Measurements from ENCODE around the gene KLHL29. TPM values are rescaled to one million over a fixed set of nuclear protein-coding genes. Genes with fewer than 3 reads are reported as not detected.

Gene KLHL29
- total RNA-seq, 1 experiment from 2014 or later: 7.7 TPM

DNA sequence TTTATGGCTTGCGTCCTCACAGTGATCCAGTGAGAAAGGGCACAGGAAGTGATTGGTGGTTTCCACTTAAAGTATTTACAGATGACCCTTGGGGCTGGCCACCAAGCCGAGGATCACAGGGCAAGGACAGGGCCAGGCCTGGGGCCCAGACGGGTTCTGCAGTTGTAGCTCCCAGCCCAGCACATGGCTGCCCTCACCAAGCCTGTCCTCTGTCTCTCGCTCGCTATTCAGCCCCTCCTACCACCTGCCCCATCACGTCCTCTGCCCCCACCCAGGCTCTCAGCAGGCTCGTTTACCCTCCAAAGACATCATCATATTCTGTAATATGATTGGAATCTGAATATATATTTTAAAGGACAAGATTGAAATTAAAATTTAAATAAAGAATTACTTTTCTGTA lies 246.0 kb downstream of the KLHL29 start:
- DNase-seq (ENCODE audit: low read depth, low spot score) (no peak), ATAC-seq (no peak)
- no TSS peak for BruUV-seq (replicated peaks)
- H3K9me3 ChIP-seq (ENCODE audit: control insufficient read depth, insufficient read depth, low read depth, low read length): no peaks in the 10 kb centered on the region
- H3K27ac ChIP-seq (ENCODE audit: low read length): no peak overlapping the region
- ChIA-PET POLR2A (no interaction called here), CTCF (no interaction called here)
- H3K4me3 ChIP-seq (ENCODE audit: low read depth in 2 of 2, low read length in 2 of 2): no peak overlapping the region
- in situ Hi-C loops (cut with HindIII; ENCODE audit: low pct_unique_long_range_greater_than_20kb, low sequenced_read_pairs): no loop called here
- intact Hi-C loops (cut with micrococcal nuclease; ENCODE audit: unreplicated experiment): no loop called here
- H3K27me3 ChIP-seq (ENCODE audit: control insufficient read depth, insufficient read depth, low read length): no peaks in the 10 kb centered on the region
- TF ChIP-seq, protein P1, sequence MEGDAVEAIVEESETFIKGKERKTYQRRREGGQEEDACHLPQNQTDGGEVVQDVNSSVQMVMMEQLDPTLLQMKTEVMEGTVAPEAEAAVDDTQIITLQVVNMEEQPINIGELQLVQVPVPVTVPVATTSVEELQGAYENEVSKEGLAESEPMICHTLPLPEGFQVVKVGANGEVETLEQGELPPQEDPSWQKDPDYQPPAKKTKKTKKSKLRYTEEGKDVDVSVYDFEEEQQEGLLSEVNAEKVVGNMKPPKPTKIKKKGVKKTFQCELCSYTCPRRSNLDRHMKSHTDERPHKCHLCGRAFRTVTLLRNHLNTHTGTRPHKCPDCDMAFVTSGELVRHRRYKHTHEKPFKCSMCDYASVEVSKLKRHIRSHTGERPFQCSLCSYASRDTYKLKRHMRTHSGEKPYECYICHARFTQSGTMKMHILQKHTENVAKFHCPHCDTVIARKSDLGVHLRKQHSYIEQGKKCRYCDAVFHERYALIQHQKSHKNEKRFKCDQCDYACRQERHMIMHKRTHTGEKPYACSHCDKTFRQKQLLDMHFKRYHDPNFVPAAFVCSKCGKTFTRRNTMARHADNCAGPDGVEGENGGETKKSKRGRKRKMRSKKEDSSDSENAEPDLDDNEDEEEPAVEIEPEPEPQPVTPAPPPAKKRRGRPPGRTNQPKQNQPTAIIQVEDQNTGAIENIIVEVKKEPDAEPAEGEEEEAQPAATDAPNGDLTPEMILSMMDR (IDR thresholded peaks at IDR 0.05): no peak
- TF ChIP-seq SIN3A (IDR thresholded peaks at IDR 0.05; ENCODE audit: borderline replicate concordance, insufficient read depth, low read depth, low read length): no peak
- TF ChIP-seq POLR2AphosphoS5 (IDR thresholded peaks at IDR 0.05; ENCODE audit: low read depth, low read length): no peak
- TF ChIP-seq, protein P2, sequence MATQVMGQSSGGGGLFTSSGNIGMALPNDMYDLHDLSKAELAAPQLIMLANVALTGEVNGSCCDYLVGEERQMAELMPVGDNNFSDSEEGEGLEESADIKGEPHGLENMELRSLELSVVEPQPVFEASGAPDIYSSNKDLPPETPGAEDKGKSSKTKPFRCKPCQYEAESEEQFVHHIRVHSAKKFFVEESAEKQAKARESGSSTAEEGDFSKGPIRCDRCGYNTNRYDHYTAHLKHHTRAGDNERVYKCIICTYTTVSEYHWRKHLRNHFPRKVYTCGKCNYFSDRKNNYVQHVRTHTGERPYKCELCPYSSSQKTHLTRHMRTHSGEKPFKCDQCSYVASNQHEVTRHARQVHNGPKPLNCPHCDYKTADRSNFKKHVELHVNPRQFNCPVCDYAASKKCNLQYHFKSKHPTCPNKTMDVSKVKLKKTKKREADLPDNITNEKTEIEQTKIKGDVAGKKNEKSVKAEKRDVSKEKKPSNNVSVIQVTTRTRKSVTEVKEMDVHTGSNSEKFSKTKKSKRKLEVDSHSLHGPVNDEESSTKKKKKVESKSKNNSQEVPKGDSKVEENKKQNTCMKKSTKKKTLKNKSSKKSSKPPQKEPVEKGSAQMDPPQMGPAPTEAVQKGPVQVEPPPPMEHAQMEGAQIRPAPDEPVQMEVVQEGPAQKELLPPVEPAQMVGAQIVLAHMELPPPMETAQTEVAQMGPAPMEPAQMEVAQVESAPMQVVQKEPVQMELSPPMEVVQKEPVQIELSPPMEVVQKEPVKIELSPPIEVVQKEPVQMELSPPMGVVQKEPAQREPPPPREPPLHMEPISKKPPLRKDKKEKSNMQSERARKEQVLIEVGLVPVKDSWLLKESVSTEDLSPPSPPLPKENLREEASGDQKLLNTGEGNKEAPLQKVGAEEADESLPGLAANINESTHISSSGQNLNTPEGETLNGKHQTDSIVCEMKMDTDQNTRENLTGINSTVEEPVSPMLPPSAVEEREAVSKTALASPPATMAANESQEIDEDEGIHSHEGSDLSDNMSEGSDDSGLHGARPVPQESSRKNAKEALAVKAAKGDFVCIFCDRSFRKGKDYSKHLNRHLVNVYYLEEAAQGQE (IDR thresholded peaks at IDR 0.05; ENCODE audit: insufficient read depth in 1 of 2, low read depth in 2 of 2, low read length in 1 of 2): no peak
- no peak for TF ChIP-seq TCF7L2 (IDR thresholded peaks at IDR 0.05; ENCODE audit: low read depth, low read length)
- no peaks in the 10 kb centered on the region for H3K4me1 ChIP-seq (ENCODE audit: control insufficient read depth, insufficient read depth, low read length)
- H3K36me3 ChIP-seq (ENCODE audit: control insufficient read depth, insufficient read depth, low read length): no peaks in the 10 kb centered on the region

DNA sequence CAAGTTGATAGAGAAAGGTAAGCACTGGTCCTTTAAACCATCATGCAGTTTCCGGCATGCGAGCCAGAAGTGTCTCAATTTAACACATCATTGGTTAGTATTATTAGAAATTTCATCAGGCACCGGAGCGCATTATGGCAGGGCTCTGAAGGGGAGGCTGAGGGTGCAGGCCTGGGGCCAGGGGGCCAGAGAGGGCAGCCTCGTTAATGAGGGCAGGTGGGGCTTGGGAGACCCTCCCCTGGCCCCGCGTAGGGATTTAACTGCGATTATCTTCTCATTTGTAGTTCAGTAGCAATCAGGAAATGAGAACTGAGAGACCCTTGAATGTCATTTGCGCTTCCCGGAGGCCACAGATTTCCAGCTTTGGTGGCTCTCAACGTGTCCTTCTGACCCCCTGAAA lies 246.4 kb downstream of the KLHL29 start:
- BruUV-seq (replicated peaks): no TSS peak
- no peak overlapping the region for H3K4me3 ChIP-seq (ENCODE audit: low read depth in 2 of 2, low read length in 2 of 2)
- no peak overlapping the region for H3K27ac ChIP-seq (ENCODE audit: low read length)
- H3K9me3 ChIP-seq (ENCODE audit: control insufficient read depth, insufficient read depth, low read depth, low read length): no peaks in the 10 kb centered on the region
- intact Hi-C loops (cut with micrococcal nuclease; ENCODE audit: unreplicated experiment): no loop called here
- in situ Hi-C loops (cut with HindIII; ENCODE audit: low pct_unique_long_range_greater_than_20kb, low sequenced_read_pairs): no loop called here
- H3K27me3 ChIP-seq (ENCODE audit: control insufficient read depth, insufficient read depth, low read length): no peaks in the 10 kb centered on the region
- H3K36me3 ChIP-seq (ENCODE audit: control insufficient read depth, insufficient read depth, low read length): no peaks in the 10 kb centered on the region
- no peaks in the 10 kb centered on the region for H3K4me1 ChIP-seq (ENCODE audit: control insufficient read depth, insufficient read depth, low read length)
- POLR2A ChIA-PET: no interaction called here
- ATAC-seq: no peak
- TF ChIP-seq, protein P2 (IDR thresholded peaks at IDR 0.05; ENCODE audit: insufficient read depth in 1 of 2, low read depth in 2 of 2, low read length in 1 of 2): no peak
- TF ChIP-seq POLR2AphosphoS5 (IDR thresholded peaks at IDR 0.05; ENCODE audit: low read depth, low read length): no peak
- TF ChIP-seq, protein P1 (IDR thresholded peaks at IDR 0.05): no peak
- no peak for TF ChIP-seq SIN3A (IDR thresholded peaks at IDR 0.05; ENCODE audit: borderline replicate concordance, insufficient read depth, low read depth, low read length)
- TF ChIP-seq TCF7L2 (IDR thresholded peaks at IDR 0.05; ENCODE audit: low read depth, low read length): no peak
- CTCF ChIA-PET: no interaction called here
- no peak for DNase-seq (ENCODE audit: low read depth, low spot score)

Measured in Panc1 (cell line).